GM23248 (cell line): ENCODE results near the gene ATP5PF.

Experiments
- EZH2 ChIP-seq: fragments of 200-600 bp; sonication (generic); IDR thresholded peaks from 2 replicates; pipeline ENCODE4 v1.6.1; 2018; ENCODE audit warnings: antibody characterized with exemption, mild to moderate bottlenecking; ENCODE audit not compliant: insufficient read depth, poor library complexity, severe bottlenecking
- EZH2phosphoT487 ChIP-seq: fragments of 200-600 bp; sonication (generic); IDR thresholded peaks from 2 replicates; pipeline ENCODE4 v1.6.1; 2018; ENCODE audit warnings: antibody characterized with exemption, moderate library complexity, mild to moderate bottlenecking, low read depth; ENCODE audit not compliant: insufficient read depth

GRCh38 chr21:25691976-25692375, 42.7 kb downstream of the ATP5PF start:
- TF ChIP-seq EZH2, result no peak
- TF ChIP-seq EZH2phosphoT487, result no peak
